Ishikawa (cell line): ENCODE measurements around the gene TMED4.

Experiments used
- CEBPB ChIP-seq: IDR thresholded peaks from 2 replicates; pipeline ENCODE4 v1.6.1; 2012
- CREB1 ChIP-seq: IDR thresholded peaks from 2 replicates; pipeline ENCODE4 v1.6.1; 2012; ENCODE audit warnings: low read depth
- EGR1 ChIP-seq: IDR thresholded peaks from 2 replicates; pipeline ENCODE4 v1.6.1; 2012
- EP300 ChIP-seq: IDR thresholded peaks from 2 replicates; pipeline ENCODE4 v1.6.1; 2012; ENCODE audit warnings: borderline replicate concordance
- FOXM1 ChIP-seq: IDR thresholded peaks from 2 replicates; pipeline ENCODE4 v1.6.1; 2012; ENCODE audit warnings: low read depth, borderline replicate concordance
- NFIC ChIP-seq: IDR thresholded peaks from 2 replicates; pipeline ENCODE4 v1.6.1; 2012
- RAD21 ChIP-seq: IDR thresholded peaks from 2 replicates; pipeline ENCODE4 v1.6.1; 2012; ENCODE audit warnings: low read depth
- TAF1 ChIP-seq: IDR thresholded peaks from 2 replicates; pipeline ENCODE4 v1.6.1; 2012; ENCODE audit warnings: low read depth, mild to moderate bottlenecking
- TCF12 ChIP-seq: IDR thresholded peaks from 2 replicates; pipeline ENCODE4 v1.6.1; 2012; ENCODE audit warnings: low read depth
- TEAD4 ChIP-seq: IDR thresholded peaks from 2 replicates; pipeline ENCODE4 v1.6.1; 2012
- YY1 ChIP-seq: IDR thresholded peaks from 2 replicates; pipeline ENCODE4 v1.6.1; 2012; ENCODE audit warnings: low read depth
- ZBTB7A ChIP-seq: IDR thresholded peaks from 2 replicates; pipeline ENCODE4 v1.6.1; 2012; ENCODE audit warnings: low read depth
- TF ChIP-seq, protein P1 (sequence below): IDR thresholded peaks from 2 replicates; pipeline ENCODE4 v1.6.1; 2012
- TF ChIP-seq, protein P2 (sequence below): IDR thresholded peaks from 2 replicates; pipeline ENCODE4 v1.6.1; 2012; ENCODE audit warnings: low read depth, mild to moderate bottlenecking
- TF ChIP-seq, protein P3 (sequence below): IDR thresholded peaks from 2 replicates; pipeline ENCODE4 v1.6.1; 2012

The TMED4 gene

DNA sequence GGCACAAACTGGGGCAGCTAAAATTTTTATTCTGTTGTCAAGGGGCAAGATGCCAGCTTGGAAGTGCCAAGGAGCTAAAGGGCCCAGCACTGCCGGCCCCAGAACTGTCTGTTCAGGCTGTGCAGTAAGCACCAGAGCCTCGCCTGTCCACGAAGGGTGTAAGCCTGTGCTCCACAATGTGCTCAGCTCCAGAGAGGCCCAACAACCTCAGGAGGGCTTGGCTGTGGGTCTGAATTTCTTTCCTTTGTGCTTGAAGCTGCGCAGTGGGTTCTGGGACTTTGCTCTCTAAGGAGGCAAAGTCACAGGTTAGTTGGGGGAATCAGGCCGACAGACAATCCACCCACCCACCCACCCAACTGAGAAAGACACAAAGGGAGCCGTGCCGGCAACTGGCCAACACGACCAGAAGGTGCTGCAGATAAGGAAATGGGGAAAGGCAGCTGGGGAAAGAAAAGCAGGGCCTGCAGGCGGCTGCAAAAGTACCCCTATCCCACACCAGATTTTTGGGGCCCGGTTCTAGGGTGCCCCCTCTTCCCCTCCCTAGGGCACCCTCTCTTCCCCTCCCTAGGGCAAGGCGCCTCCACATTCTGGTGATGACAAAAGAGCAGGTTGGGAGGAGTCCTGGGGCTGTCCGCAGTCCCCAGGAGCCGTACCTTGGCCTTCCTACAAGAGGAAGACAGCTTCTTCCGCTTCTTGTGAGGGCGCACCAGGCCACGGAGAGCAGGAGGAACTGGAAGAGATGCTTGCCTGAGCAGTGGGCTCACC, 16.1 kb downstream of the TMED4 start:
- no peak for TF ChIP-seq TEAD4
- TF ChIP-seq, protein P1, sequence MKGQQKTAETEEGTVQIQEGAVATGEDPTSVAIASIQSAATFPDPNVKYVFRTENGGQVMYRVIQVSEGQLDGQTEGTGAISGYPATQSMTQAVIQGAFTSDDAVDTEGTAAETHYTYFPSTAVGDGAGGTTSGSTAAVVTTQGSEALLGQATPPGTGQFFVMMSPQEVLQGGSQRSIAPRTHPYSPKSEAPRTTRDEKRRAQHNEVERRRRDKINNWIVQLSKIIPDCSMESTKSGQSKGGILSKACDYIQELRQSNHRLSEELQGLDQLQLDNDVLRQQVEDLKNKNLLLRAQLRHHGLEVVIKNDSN = no peak
- no peak for TF ChIP-seq TCF12
- no peak for TF ChIP-seq NFIC
- no peak for TF ChIP-seq ZBTB7A
- no peak for TF ChIP-seq EP300
- TF ChIP-seq CEBPB = no peak

DNA sequence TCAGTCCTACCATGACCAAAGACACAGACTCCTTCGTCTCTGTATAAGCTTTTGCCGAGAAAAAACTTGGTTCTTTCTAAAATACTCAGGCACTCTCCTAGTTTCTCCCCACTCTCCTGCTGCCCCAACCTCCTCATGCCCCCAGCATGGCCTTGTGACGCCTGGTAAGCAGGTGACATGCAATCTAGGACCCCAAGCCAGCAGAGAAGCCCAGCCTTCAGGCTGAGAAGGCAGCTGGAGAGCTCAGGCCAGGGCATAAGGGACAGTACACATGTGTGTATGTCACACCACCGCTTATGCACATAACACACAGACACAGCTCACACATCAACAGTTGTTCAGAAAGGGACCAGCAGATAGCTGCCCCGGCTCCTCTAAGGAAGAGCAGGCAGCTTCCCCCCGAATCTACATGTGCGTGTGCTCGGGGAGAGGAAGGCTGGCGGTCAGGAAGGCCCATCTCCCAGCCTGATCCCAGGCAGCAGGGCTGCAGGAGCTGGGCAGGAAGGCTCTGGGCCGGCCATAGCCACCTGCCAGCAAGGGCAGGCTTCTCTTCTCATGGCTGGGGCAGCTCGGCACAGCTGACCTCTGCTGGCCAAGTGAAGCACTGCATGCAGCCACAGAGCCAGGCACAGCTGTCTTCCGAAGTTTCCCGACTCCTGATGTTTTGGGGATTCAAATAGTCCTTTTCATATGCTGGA, 16.8 kb downstream of the TMED4 start:
- TF ChIP-seq TEAD4 (no peak), CEBPB (no peak), EGR1 (no peak), TAF1 (0 out of 2 replicates have a peak, but pooled peaks have one; percentile 14), RAD21 (peak; percentile 58), CREB1 (no peak), TCF12 (no peak), EP300 (no peak), NFIC (no peak)

DNA sequence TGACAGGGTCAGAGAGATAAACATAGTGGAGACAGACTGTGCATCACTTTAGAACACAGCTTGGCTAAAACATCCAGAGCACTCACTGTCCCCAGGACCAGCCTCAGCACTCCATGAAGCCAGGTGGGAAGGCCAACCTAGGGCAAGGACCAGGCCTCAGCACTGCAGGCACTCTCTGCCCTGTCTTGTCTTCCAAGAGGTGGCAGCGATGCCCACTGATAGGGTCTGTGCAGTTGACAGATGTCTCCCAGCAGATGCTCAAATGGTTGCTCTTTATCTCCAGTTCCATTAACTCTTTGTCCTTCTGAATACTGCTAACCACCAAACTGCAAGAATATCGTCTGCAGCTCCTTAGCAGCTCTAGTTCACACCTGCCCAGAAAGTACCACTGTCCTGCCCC, 17.4 kb downstream of the TMED4 start:
- TF ChIP-seq, protein P2, sequence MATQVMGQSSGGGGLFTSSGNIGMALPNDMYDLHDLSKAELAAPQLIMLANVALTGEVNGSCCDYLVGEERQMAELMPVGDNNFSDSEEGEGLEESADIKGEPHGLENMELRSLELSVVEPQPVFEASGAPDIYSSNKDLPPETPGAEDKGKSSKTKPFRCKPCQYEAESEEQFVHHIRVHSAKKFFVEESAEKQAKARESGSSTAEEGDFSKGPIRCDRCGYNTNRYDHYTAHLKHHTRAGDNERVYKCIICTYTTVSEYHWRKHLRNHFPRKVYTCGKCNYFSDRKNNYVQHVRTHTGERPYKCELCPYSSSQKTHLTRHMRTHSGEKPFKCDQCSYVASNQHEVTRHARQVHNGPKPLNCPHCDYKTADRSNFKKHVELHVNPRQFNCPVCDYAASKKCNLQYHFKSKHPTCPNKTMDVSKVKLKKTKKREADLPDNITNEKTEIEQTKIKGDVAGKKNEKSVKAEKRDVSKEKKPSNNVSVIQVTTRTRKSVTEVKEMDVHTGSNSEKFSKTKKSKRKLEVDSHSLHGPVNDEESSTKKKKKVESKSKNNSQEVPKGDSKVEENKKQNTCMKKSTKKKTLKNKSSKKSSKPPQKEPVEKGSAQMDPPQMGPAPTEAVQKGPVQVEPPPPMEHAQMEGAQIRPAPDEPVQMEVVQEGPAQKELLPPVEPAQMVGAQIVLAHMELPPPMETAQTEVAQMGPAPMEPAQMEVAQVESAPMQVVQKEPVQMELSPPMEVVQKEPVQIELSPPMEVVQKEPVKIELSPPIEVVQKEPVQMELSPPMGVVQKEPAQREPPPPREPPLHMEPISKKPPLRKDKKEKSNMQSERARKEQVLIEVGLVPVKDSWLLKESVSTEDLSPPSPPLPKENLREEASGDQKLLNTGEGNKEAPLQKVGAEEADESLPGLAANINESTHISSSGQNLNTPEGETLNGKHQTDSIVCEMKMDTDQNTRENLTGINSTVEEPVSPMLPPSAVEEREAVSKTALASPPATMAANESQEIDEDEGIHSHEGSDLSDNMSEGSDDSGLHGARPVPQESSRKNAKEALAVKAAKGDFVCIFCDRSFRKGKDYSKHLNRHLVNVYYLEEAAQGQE = no peak

DNA sequence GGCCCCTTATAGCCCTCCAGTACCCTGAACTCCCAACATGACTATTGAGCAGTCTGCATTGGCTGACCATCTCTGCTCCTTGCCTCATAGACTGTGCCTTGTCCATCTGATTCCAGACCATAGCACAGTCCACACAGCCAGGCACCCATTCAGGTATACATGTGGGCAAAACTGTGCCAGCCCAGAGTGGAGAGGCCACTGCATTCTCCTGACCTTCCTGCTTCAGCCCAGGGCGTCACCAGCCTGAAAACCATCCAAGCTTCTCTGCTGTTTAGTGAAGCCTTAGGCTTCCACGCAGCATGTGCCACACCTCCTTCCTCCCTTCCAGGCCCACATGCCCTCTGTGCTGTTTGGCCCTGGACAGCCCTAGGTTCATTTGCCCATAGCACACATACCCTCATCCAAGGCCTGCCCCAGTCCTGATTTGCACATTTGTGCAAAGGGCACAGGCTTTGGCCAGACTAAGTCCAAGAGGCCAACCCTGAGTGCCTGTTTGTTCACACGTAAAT, 18.8 kb downstream of the TMED4 start:
- TF ChIP-seq, protein P1 = no peak
- TF ChIP-seq RAD21 = no peak

DNA sequence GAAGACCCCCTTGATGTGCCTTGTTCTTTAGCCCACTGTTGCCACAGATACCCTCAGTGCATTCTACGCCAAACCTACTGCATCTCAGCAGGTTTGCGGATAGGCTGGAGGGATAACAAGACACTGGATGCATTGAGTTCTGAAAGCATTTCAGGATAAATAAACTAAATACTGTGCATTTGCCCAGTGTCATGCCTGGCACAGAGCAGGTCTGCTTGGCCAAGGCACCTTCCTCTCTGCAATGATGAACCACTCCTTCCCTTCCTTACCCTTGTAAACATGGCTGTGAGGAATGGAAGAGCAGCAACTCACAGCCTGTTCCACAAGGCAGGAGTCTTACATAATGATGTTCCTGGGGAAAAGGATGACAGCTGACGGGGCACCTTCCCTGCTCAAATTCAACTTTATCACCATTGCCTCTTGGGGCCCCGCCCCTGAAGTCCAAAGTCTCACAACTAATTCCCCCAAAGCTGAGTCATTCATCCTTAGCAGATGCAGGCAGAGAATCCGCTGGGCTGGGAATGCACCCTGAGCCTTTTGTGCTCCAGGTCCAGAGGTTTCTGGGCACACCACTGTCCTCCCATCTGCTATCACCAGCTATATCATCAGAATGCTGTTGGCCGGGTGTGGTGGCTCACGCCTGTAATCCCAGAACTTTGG, 19.9 kb downstream of the TMED4 start:
- TF ChIP-seq TCF12 = no peak
- TF ChIP-seq ZBTB7A = no peak
- TF ChIP-seq CEBPB = no peak
- TF ChIP-seq EP300 = no peak
- TF ChIP-seq YY1 = no peak
- no peak for TF ChIP-seq TAF1
- no peak for TF ChIP-seq FOXM1
- no peak for TF ChIP-seq CREB1
- TF ChIP-seq TEAD4 = no peak
- TF ChIP-seq, protein P3, sequence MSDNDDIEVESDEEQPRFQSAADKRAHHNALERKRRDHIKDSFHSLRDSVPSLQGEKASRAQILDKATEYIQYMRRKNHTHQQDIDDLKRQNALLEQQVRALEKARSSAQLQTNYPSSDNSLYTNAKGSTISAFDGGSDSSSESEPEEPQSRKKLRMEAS = no peak
- no peak for TF ChIP-seq NFIC
- TF ChIP-seq, protein P2 = no peak
- no peak for TF ChIP-seq RAD21
- TF ChIP-seq EGR1 = no peak
- TF ChIP-seq, protein P1 = no peak

DNA sequence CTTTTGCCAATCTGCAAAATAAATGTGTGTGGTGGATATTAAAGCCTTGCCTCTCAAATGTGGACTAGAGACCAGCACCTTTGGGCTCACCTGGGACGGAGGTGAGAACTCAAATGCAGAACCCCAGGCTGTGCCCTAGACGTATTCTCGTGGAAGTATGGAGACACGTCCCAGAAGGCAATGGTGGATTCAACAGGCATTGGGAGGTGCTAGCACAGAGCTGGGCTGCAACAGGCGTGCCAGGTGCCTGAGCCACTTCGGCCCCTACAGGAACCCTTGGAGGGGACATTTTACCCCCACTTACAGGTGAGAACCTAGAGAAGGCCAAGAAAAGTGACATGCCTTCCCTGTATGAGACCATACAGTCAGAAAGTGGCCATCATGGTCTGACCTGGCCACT, 20.6 kb downstream of the TMED4 start:
- TF ChIP-seq RAD21 (no peak), TAF1 (no peak), YY1 (no peak), EP300 (no peak), FOXM1 (no peak), EGR1 (no peak), TCF12 (no peak), TEAD4 (no peak), NFIC (no peak), CEBPB (no peak), CREB1 (no peak), ZBTB7A (no peak)
- TF ChIP-seq, protein P3 = no peak
- TF ChIP-seq, protein P2 = no peak
- TF ChIP-seq, protein P1 = no peak
